HG02588 (cell line): ENCODE data around the gene ZDHHC12.

Experiments used
- ATAC-seq: cut with Tn5 transposase; IDR thresholded peaks from one replicate; pipeline ENCODE4 v1.9.1; 2021; ENCODE audit warnings: mild to moderate bottlenecking, moderate library complexity; ENCODE audit not compliant: unreplicated experiment

ZDHHC12 gene

GRCh38 chr9:128688501-128689292 lies 35.2 kb downstream of the ZDHHC12 start, which contains the start of gene SET:
Gene SET, plus strand, starts transcription at chr9:128689222. Its CDS starts 361 bp downstream, at chr9:128689583.
- peak; percentile 62 for ATAC-seq

- no peak for ATAC-seq
These were observed 36.5 kb downstream of the ZDHHC12 start for GRCh38 chr9:128687453-128687852.

- ATAC-seq, result no peak
These were observed 38.1 kb downstream of the ZDHHC12 start for GRCh38 chr9:128685636-128686489.

GRCh38 chr9:128684325-128685199 lies 39.4 kb downstream of the ZDHHC12 start:
- ATAC-seq, result no peak

- no peak for ATAC-seq
These were observed 39.9 kb downstream of the ZDHHC12 start for GRCh38 chr9:128684065-128684324.

GRCh38 chr9:128683340-128684064 lies 40.4 kb downstream of the ZDHHC12 start:
- ATAC-seq, result no peak

GRCh38 chr9:128677794-128678193 lies 46.1 kb downstream of the ZDHHC12 start:
- ATAC-seq, result no peak

GRCh38 chr9:128675382-128675781 lies 48.5 kb downstream of the ZDHHC12 start:
- no peak for ATAC-seq
